GM23338 (cell line): ENCODE results near the gene ARL15. TPM values are rescaled to one million over a fixed set of nuclear protein-coding genes. Genes with fewer than 3 reads are reported as not detected.

Source experiments
- ATAC-seq: fragments of 200-7000 bp; cut with Tn5 transposase; 3 replicates; pipeline ENCODE4 v1.9.1; 2020
- DNase-seq: peaks from one replicate; pipeline ENCODE4 v3.0.0-alpha.2; 2015; ENCODE audit warnings: low spot score
- H2AFZ ChIP-seq: fragments of 200-600 bp; sonication (generic); 2 replicates; pipeline ENCODE4 v1.8.0; 2016; ENCODE audit warnings: antibody characterized with exemption, mild to moderate bottlenecking, moderate library complexity
- H3F3A ChIP-seq: fragments of 200-600 bp; sonication (generic); replicated peaks from 2 replicates; pipeline ENCODE4 v1.8.0; 2017; ENCODE audit warnings: antibody characterized with exemption, mixed run types, low read depth
- H3K27ac ChIP-seq: fragments of 200-600 bp; sonication (generic); 2 replicates; pipeline ENCODE4 v1.6.1; 2016; ENCODE audit warnings: low read depth
- H3K27me3 ChIP-seq: fragments of 200-600 bp; sonication (generic); 2 replicates; pipeline ENCODE4 v1.8.0; 2016; ENCODE audit warnings: mild to moderate bottlenecking, mixed run types, moderate library complexity; ENCODE audit not compliant: insufficient read depth
- H3K36me3 ChIP-seq: fragments of 200-600 bp; sonication (generic); 2 replicates; pipeline ENCODE4 v1.8.0; 2016; ENCODE audit warnings: mild to moderate bottlenecking; ENCODE audit not compliant: insufficient read depth
- H3K4me1 ChIP-seq: fragments of 200-600 bp; sonication (generic); 2 replicates; pipeline ENCODE4 v1.8.0; 2016; ENCODE audit warnings: mild to moderate bottlenecking, moderate library complexity; ENCODE audit not compliant: insufficient read depth
- H3K4me2 ChIP-seq: fragments of 200-600 bp; sonication (generic); 2 replicates; pipeline ENCODE4 v1.7.1; 2017; ENCODE audit warnings: mixed run types
- H3K4me3 ChIP-seq: fragments of 200-600 bp; sonication (generic); 2 replicates; pipeline ENCODE4 v1.6.1; 2016; ENCODE audit warnings: mixed run types
- H3K79me2 ChIP-seq: fragments of 200-600 bp; sonication (generic); replicated peaks from 2 replicates; pipeline ENCODE4 v1.8.0; 2017; ENCODE audit warnings: mild to moderate bottlenecking; ENCODE audit not compliant: insufficient read depth
- H3K9me2 ChIP-seq: fragments of 200-600 bp; sonication (generic); 2 replicates; pipeline ENCODE4 v1.8.0; 2017; ENCODE audit not compliant: insufficient read depth
- H4K20me1 ChIP-seq: fragments of 200-600 bp; sonication (generic); replicated peaks from 2 replicates; pipeline ENCODE4 v1.8.0; 2017; ENCODE audit warnings: mild to moderate bottlenecking; ENCODE audit not compliant: insufficient read depth
- H3K27ac Mint-ChIP-seq: 2 replicates; pipeline ENCODE4 v1.8.0; 2020; ENCODE audit warnings: inconsistent platforms, mild to moderate bottlenecking, moderate library complexity, mixed read lengths
- H3K27me3 Mint-ChIP-seq: 3 replicates; pipeline ENCODE4 v1.8.0; 2022; ENCODE audit warnings: low read depth, mild to moderate bottlenecking, moderate library complexity, mixed read lengths, inconsistent platforms; ENCODE audit not compliant: insufficient read depth, poor library complexity
- H3K36me3 Mint-ChIP-seq: 3 replicates; pipeline ENCODE4 v1.8.0; 2021; ENCODE audit warnings: low read depth, mild to moderate bottlenecking, inconsistent platforms, moderate library complexity, mixed read lengths
- H3K4me1 Mint-ChIP-seq: 3 replicates; pipeline ENCODE4 v1.8.0; 2020; ENCODE audit warnings: mild to moderate bottlenecking, inconsistent platforms, mixed read lengths
- H3K4me3 Mint-ChIP-seq: 3 replicates; pipeline ENCODE4 v1.8.0; 2021; ENCODE audit warnings: moderate library complexity, mild to moderate bottlenecking, inconsistent platforms, mixed read lengths
- H3K9me3 Mint-ChIP-seq: 3 replicates; pipeline ENCODE4 v1.8.0; 2020; ENCODE audit warnings: moderate library complexity, mild to moderate bottlenecking, inconsistent platforms, mixed read lengths
- CREB1 ChIP-seq: fragments of 250-450 bp; sonication (Bioruptor Pico); IDR thresholded peaks from 2 replicates; pipeline ENCODE4 v1.5.0; 2020; ENCODE audit warnings: low read depth, mild to moderate bottlenecking, moderate library complexity
- polyA plus RNA-seq: library from polyadenylated mRNA; unstranded; fragments of >200 nt; fragmentation: Nextera tagmentation; extraction: Ambion mirVana; gene quantifications from 2 replicates; pipeline ENCODE4 v1.2.1, GENCODE V29; 2016
- total RNA-seq: library from RNA; depleted of rRNA; stranded (reverse); fragments of >200 nt; shearing (Covaris generic); gene quantifications from 2 replicates; pipeline ENCODE4 v1.2.3, GENCODE V29; 2014
- TF ChIP-seq, protein P1 (sequence below): IDR thresholded peaks from one replicate; pipeline ENCODE4 v1.6.1; 2018; ENCODE audit warnings: antibody characterized with exemption; ENCODE audit not compliant: unreplicated experiment
- TF ChIP-seq, protein P2 (sequence below), 2 experiments: fragments of 200-600 bp in 1 of 2; sonication (generic) in 1 of 2; conservative IDR thresholded peaks; 2 replicates each; pipeline versions ENCODE4 v1.5.1 to v1.6.1; 2016 to 2017; ENCODE audit warnings: antibody characterized with exemption in 2 of 2, low read depth in 2 of 2, mild to moderate bottlenecking in 2 of 2, moderate library complexity in 1 of 2
- TF ChIP-seq, protein P3 (sequence below): fragments of 250-450 bp; sonication (Bioruptor Pico); IDR thresholded peaks from 2 replicates; pipeline ENCODE4 v1.5.0; 2020; ENCODE audit warnings: mild to moderate bottlenecking, moderate library complexity
- TF ChIP-seq, protein P4 (sequence below): IDR thresholded peaks from 2 replicates; pipeline ENCODE4 v1.6.1; 2016; ENCODE audit warnings: antibody characterized with exemption

The ARL15 gene
- total and polyA plus RNA-seq, 2 experiments from 2014 or later: 13.0 to 54.0 TPM

DNA sequence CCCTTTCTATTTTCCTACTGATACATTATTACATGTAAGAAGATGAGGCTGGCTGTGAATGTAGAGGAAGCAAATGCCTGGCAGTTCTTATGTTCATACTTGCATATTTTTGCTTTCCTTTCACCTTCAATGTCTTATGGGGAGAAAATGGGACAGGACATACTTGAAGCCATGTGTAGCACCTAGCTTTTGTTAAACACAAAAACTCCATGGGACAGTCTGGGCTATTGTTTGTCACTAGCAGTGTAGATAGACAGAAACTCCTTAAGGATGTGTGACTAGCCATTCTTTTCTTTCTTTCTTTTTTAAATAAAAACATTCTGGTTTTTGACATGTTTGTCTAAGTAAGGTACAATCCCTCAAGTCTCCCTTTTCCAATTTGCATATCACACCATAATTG is 122.7 kb downstream of the ARL15 start:
- Histone ChIP-seq H3K79me2 (peaks cover 7% of the 10 kb centered on the region), H3K4me2 (no peak overlapping the region), H3K36me3 (no peaks in the 10 kb centered on the region), H3F3A (no peaks in the 10 kb centered on the region), H2AFZ (no peak overlapping the region), H3K27me3 (no peaks in the 10 kb centered on the region), H4K20me1 (no peaks in the 10 kb centered on the region), H3K9me2 (no peaks in the 10 kb centered on the region), H3K27ac (no peak overlapping the region), H3K4me1 (peaks cover 12% of the 10 kb centered on the region; the same call in 1 of the 2 replicates), H3K4me3 (no peak overlapping the region)
- H3K27me3 Mint-ChIP-seq: no peaks in the 10 kb centered on the region
- ATAC-seq (peak; percentile 59), DNase-seq (no peak)
- TF ChIP-seq, protein P1, sequence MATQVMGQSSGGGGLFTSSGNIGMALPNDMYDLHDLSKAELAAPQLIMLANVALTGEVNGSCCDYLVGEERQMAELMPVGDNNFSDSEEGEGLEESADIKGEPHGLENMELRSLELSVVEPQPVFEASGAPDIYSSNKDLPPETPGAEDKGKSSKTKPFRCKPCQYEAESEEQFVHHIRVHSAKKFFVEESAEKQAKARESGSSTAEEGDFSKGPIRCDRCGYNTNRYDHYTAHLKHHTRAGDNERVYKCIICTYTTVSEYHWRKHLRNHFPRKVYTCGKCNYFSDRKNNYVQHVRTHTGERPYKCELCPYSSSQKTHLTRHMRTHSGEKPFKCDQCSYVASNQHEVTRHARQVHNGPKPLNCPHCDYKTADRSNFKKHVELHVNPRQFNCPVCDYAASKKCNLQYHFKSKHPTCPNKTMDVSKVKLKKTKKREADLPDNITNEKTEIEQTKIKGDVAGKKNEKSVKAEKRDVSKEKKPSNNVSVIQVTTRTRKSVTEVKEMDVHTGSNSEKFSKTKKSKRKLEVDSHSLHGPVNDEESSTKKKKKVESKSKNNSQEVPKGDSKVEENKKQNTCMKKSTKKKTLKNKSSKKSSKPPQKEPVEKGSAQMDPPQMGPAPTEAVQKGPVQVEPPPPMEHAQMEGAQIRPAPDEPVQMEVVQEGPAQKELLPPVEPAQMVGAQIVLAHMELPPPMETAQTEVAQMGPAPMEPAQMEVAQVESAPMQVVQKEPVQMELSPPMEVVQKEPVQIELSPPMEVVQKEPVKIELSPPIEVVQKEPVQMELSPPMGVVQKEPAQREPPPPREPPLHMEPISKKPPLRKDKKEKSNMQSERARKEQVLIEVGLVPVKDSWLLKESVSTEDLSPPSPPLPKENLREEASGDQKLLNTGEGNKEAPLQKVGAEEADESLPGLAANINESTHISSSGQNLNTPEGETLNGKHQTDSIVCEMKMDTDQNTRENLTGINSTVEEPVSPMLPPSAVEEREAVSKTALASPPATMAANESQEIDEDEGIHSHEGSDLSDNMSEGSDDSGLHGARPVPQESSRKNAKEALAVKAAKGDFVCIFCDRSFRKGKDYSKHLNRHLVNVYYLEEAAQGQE: no peak
- TF ChIP-seq, protein P2, sequence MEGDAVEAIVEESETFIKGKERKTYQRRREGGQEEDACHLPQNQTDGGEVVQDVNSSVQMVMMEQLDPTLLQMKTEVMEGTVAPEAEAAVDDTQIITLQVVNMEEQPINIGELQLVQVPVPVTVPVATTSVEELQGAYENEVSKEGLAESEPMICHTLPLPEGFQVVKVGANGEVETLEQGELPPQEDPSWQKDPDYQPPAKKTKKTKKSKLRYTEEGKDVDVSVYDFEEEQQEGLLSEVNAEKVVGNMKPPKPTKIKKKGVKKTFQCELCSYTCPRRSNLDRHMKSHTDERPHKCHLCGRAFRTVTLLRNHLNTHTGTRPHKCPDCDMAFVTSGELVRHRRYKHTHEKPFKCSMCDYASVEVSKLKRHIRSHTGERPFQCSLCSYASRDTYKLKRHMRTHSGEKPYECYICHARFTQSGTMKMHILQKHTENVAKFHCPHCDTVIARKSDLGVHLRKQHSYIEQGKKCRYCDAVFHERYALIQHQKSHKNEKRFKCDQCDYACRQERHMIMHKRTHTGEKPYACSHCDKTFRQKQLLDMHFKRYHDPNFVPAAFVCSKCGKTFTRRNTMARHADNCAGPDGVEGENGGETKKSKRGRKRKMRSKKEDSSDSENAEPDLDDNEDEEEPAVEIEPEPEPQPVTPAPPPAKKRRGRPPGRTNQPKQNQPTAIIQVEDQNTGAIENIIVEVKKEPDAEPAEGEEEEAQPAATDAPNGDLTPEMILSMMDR (conservative IDR thresholded peaks at IDR 0.05; ENCODE audit: low read depth in 2 of 2): no peak
- peaks cover 27% of the 10 kb centered on the region for H3K4me1 Mint-ChIP-seq
- peak overlapping the region; percentile 7 for H3K27ac Mint-ChIP-seq
- H3K36me3 Mint-ChIP-seq: no peaks in the 10 kb centered on the region
- H3K9me3 Mint-ChIP-seq: no peaks in the 10 kb centered on the region
- H3K4me3 Mint-ChIP-seq: no peak overlapping the region

DNA sequence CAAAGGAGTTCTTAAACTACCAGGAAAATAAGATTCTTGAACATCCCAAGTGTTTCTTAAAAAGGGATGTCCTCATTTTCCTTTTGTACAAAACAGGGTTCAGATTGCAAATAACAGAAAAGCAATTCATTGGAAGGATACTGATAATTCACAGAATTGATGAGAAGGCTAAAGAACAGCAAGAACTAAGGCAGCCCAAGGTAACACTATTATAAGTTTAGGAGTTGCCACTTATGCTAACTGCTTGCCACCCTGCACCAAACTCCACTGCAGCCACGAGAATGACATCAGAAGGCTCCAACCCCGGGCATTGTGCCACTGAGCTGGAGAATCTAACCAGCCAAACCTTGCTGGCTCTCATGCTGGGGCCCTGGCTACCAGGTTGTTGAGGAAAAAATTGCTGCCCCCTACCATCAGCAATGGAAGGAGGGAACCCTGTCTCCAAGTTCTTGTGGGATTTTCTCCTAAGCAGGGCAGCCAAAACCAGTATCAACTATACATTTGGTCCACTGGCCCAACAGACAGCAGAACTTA is 123.4 kb downstream of the ARL15 start:
- Histone ChIP-seq H2AFZ (no peak overlapping the region), H4K20me1 (no peaks in the 10 kb centered on the region), H3K36me3 (no peaks in the 10 kb centered on the region), H3K27ac (no peak overlapping the region), H3F3A (no peaks in the 10 kb centered on the region), H3K9me2 (no peaks in the 10 kb centered on the region), H3K27me3 (no peaks in the 10 kb centered on the region), H3K79me2 (peaks cover 7% of the 10 kb centered on the region), H3K4me1 (peaks cover 12% of the 10 kb centered on the region; the same call in 1 of the 2 replicates), H3K4me2 (no peak overlapping the region), H3K4me3 (no peak overlapping the region)
- Mint-ChIP-seq H3K4me3 (no peak overlapping the region), H3K27ac (peak overlapping the region; percentile 7; the same call in 1 of the 2 replicates), H3K27me3 (no peaks in the 10 kb centered on the region), H3K36me3 (no peaks in the 10 kb centered on the region), H3K4me1 (peaks cover 27% of the 10 kb centered on the region), H3K9me3 (no peaks in the 10 kb centered on the region)
- DNase-seq (peak; percentile 24), ATAC-seq (peak; percentile 62)
- no peak for TF ChIP-seq CREB1 (CRISPR knock-in tag)
- TF ChIP-seq, protein P2 (conservative IDR thresholded peaks at IDR 0.05; ENCODE audit: low read depth in 2 of 2): no peak
- TF ChIP-seq, protein P3, sequence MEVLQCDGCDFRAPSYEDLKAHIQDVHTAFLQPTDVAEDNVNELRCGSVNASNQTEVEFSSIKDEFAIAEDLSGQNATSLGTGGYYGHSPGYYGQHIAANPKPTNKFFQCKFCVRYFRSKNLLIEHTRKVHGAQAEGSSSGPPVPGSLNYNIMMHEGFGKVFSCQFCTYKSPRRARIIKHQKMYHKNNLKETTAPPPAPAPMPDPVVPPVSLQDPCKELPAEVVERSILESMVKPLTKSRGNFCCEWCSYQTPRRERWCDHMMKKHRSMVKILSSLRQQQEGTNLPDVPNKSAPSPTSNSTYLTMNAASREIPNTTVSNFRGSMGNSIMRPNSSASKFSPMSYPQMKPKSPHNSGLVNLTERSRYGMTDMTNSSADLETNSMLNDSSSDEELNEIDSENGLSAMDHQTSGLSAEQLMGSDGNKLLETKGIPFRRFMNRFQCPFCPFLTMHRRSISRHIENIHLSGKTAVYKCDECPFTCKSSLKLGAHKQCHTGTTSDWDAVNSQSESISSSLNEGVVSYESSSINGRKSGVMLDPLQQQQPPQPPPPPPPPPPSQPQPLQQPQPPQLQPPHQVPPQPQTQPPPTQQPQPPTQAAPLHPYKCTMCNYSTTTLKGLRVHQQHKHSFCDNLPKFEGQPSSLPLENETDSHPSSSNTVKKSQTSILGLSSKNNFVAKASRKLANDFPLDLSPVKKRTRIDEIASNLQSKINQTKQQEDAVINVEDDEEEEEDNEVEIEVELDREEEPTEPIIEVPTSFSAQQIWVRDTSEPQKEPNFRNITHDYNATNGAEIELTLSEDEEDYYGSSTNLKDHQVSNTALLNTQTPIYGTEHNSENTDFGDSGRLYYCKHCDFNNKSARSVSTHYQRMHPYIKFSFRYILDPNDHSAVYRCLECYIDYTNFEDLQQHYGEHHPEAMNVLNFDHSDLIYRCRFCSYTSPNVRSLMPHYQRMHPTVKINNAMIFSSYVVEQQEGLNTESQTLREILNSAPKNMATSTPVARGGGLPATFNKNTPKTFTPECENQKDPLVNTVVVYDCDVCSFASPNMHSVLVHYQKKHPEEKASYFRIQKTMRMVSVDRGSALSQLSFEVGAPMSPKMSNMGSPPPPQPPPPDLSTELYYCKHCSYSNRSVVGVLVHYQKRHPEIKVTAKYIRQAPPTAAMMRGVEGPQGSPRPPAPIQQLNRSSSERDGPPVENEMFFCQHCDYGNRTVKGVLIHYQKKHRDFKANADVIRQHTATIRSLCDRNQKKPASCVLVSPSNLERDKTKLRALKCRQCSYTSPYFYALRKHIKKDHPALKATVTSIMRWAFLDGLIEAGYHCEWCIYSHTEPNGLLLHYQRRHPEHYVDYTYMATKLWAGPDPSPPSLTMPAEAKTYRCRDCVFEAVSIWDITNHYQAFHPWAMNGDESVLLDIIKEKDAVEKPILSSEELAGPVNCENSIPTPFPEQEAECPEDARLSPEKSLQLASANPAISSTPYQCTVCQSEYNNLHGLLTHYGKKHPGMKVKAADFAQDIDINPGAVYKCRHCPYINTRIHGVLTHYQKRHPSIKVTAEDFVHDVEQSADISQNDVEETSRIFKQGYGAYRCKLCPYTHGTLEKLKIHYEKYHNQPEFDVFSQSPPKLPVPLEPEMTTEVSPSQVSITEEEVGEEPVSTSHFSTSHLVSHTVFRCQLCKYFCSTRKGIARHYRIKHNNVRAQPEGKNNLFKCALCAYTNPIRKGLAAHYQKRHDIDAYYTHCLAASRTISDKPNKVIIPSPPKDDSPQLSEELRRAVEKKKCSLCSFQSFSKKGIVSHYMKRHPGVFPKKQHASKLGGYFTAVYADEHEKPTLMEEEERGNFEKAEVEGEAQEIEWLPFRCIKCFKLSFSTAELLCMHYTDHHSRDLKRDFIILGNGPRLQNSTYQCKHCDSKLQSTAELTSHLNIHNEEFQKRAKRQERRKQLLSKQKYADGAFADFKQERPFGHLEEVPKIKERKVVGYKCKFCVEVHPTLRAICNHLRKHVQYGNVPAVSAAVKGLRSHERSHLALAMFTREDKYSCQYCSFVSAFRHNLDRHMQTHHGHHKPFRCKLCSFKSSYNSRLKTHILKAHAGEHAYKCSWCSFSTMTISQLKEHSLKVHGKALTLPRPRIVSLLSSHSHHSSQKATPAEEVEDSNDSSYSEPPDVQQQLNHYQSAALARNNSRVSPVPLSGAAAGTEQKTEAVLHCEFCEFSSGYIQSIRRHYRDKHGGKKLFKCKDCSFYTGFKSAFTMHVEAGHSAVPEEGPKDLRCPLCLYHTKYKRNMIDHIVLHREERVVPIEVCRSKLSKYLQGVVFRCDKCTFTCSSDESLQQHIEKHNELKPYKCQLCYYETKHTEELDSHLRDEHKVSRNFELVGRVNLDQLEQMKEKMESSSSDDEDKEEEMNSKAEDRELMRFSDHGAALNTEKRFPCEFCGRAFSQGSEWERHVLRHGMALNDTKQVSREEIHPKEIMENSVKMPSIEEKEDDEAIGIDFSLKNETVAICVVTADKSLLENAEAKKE (CRISPR knock-in tag): no peak
- TF ChIP-seq, protein P4, sequence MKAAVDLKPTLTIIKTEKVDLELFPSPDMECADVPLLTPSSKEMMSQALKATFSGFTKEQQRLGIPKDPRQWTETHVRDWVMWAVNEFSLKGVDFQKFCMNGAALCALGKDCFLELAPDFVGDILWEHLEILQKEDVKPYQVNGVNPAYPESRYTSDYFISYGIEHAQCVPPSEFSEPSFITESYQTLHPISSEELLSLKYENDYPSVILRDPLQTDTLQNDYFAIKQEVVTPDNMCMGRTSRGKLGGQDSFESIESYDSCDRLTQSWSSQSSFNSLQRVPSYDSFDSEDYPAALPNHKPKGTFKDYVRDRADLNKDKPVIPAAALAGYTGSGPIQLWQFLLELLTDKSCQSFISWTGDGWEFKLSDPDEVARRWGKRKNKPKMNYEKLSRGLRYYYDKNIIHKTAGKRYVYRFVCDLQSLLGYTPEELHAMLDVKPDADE: no peak
